Coronary artery (tissue), 2 donors: ENCODE data around the gene ZNF385B.

ENCODE experiments used
- DNase-seq: peaks from one replicate; pipeline ENCODE4 v3.0.0-alpha.2; 2017; ENCODE audit warnings: low spot score
- H3K27ac ChIP-seq, 2 donors: fragments of 200-600 bp; sonication (generic); one replicate each; pipeline ENCODE4 v1.5.1; 2016 to 2019
- H3K4me3 ChIP-seq: fragments of 200-600 bp; sonication (generic); 2 replicates; pipeline ENCODE4 v1.5.1; 2016; ENCODE audit warnings: mild to moderate bottlenecking, moderate library complexity
- CTCF ChIP-seq: fragments of 200-600 bp; sonication (generic); IDR thresholded peaks from one replicate; pipeline ENCODE4 v1.5.1; 2019; ENCODE audit warnings: antibody characterized with exemption

Gene ZNF385B

GRCh38 chr2:179417436-179417949, 443.9 kb downstream of the ZNF385B start:
- no peak for DNase-seq
- no peak overlapping the region for H3K27ac ChIP-seq
- TF ChIP-seq CTCF = no peak
- H3K4me3 ChIP-seq = no peak overlapping the region

- no peak overlapping the region for H3K4me3 ChIP-seq
- no peak overlapping the region for H3K27ac ChIP-seq
- TF ChIP-seq CTCF = no peak
- DNase-seq = no peak
Measured at GRCh38 chr2:179412112-179412511, 449.3 kb downstream of the ZNF385B start.

- no peak for DNase-seq
- no peak overlapping the region for H3K4me3 ChIP-seq
- peak; percentile 49 for TF ChIP-seq CTCF
- H3K27ac ChIP-seq = no peak overlapping the region
Measured at GRCh38 chr2:179410552-179411356, 450.7 kb downstream of the ZNF385B start.

GRCh38 chr2:179403624-179404023, 457.8 kb downstream of the ZNF385B start:
- no peak for DNase-seq
- Histone ChIP-seq H3K4me3 (no peak overlapping the region), H3K27ac (no peak overlapping the region)
- no peak for TF ChIP-seq CTCF

GRCh38 chr2:179393481-179393880, 467.9 kb downstream of the ZNF385B start:
- TF ChIP-seq CTCF = no peak
- H3K27ac ChIP-seq = no peak overlapping the region
- H3K4me3 ChIP-seq = no peak overlapping the region
- no peak for DNase-seq
